Dermis blood vessel endothelial cell (primary cell): ENCODE measurements around the gene NAALADL2. TPM values are rescaled to one million over a fixed set of nuclear protein-coding genes. Genes with fewer than 3 reads are reported as not detected.
"Not testable (repeated sequence)": the region's sequence is repeated elsewhere in the genome, so short reads cannot be mapped to it uniquely, and the experiment has no call there.

Experiments
- DNase-seq: peaks from one replicate; pipeline ENCODE4 v3.0.0; 2010
- total RNA-seq: library from RNA; depleted of rRNA; stranded (reverse); fragments of >200 nt; gene quantifications from 2 replicates; pipeline ENCODE4 v1.2.3, GENCODE V29; 2014

The NAALADL2 gene
- total RNA-seq, 1 donor from 2014 or later, result 1.4 TPM

DNA sequence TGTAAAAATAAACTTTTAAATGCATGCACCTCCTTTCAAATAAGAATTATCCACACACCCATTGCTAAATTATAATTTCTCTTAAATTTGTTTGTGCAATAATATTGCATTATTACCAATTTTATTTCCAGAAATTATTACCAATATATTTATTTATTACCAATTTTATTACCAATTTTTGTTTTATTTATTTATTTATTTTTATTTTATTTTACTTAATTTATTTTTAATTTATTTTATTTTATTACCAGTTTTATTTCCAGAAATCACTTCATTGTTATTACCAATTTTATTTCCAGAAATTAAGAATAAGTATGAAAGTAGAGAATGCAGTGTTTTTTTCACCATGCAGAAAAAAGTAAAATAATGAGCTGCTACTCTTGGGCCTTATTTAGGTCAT, 525.4 kb downstream of the NAALADL2 start:
- no peak for DNase-seq

DNA sequence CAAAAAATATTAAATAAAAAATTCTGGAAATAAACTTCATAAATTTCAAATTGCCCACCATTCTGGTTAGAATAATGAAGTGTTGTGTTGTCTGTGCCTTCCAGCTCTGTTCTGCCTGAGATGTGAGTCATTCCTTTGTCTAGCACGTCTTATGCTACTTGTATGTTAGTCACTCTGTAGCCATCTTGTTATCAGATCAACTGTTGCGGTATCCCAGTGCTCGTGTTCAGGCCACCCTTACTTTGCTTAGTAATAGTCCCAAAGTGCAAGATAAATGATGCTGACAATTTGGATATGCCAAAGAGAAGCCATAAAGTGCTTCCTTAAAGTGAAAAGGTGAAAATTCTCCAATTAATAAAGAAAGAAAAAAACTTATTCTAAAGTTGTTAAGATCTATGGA, 527.5 kb downstream of the NAALADL2 start:
- no peak for DNase-seq

DNA sequence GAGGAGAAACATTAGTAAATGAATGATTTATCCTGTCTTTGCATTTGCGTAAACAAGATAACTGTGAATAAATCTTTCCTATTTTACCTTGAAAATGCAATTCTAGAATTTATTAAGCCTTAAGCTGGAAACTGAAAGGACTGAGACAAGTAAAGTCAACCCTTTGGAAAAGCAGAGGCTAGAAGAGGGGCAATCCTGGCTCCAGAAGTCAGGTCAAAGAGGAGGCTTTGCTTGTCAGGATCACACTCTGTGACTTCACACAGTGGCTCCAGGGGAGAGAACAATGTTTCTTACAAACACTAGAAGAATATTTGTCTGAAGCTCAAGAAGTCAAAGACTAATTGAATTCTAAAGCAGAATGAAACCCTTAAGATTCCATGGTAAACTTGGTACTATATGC, 530.4 kb downstream of the NAALADL2 start:
- no peak for DNase-seq

DNA sequence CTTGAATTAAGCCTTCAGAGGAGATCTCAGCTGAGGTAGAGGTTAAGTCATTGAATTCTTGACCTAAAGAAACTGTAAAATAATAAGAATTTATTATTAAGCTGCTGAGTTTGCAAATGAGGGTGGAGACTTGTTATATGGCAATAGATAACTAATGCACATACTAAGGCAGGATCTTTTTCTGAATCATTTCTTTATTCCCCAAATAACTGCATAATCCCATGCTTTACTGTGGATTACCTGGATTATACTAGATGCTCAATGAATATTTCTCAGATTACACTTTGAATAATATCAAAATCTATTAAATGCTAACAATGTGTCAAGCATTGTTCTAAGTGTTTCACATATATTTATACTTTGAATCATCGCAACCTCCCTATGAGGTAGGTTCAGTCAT, 532.5 kb downstream of the NAALADL2 start:
- DNase-seq, result no peak

DNA sequence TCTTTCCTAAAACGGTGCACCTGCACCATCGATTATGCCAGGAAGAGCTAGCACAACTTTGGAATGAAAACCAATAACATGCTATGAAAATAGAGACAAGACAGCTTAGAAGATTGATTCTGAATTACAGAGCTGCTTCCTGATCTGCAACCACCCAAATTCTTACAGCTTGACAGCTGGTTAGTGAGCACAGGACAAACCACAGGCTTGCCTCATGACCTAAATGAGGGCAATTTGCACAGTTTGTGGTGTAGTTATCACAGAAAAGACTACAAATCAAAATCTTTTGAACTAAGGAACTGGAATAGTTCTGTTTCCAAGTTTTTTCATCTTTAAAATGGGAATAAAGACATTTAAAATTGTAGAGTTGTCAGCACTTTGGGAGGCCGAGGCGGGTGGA, 533.5 kb downstream of the NAALADL2 start:
- no peak for DNase-seq

DNA sequence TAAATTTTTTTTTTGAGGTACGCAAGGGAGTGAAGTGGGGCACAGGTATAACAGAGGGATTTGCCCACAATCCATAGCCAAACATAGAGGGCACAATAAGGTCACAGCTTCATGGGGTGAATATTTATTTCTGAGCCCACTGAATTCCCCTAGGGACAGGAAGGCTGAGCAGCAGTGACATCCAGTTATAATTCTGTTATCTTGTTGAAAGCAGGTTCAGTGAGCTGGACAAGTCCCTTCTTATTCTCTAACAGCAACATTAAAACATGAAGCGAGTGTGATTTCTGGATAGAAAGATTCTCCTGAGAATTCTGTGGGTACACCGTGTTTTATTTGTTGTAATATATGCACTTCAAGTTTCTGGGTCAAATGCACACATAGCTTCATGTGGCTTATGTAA, 538.2 kb downstream of the NAALADL2 start:
- DNase-seq, result no peak

DNA sequence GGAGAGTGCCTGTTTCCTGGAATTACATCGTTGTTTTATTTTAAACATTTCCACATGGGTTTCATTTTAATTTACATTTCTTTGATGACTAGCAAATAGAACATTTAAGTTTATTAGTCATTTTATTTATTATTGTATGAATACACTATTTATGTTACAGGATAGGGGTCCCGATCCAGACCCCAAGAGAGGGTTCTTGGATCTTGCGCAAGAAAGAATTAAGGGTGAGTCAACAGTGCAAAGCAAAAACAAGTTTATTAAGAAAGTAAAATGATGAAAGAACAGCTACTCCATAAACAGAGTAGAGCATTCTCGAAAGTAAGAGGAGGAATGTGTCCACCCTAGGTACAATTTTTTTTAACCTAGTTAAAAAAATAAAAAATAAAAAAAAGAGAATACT, 539.5 kb downstream of the NAALADL2 start:
- no peak for DNase-seq

DNA sequence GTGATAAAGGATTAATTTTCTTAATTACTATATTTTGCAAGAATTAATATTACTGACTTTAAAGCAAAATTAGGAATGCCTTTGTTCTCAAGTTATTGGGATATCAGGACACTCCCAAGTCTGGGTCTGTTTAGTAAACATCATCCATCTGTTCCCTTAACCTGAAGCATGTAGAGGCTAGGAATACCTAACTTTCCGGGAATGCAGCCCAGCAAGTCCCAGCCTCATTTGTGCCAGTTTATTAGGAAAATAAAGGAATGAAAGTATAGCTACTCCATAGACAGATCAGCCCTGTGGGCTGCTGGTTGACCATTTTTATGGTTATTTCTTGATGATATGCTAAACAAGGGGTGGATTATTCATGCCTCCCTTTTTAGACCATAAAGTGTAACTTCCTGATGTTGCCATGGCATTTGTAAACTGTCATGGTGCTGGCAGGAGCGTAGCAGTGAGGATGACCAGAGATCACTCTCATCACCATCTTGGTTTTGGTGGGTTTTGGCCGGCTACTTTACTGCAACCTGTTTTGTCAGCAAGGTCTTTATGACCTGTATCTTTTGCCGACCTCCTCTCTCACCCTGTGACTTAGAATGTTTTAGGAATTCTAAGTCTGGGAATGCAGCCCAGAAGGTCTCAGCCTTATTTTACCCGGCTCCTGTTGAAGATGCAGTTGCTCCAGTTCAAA, 540.2 kb downstream of the NAALADL2 start:
- DNase-seq, result no peak

DNA sequence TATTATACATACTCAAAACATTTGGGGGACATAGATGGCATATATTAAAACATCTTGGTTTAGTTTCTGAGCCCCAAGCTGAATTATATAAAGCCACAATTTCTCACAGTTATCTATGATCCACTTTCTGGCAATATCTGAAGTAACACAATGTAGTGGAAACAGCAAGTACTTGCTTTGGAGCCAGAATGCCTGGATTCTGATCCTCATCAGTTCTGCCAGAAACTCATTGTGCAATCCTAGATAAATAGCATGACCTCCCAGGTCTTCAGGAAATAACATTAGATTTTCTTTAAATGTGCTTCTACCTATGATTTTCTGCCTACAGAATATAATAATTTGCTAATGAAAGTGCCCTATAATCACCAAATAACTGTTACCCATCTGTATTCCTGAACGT, 544.9 kb downstream of the NAALADL2 start:
- DNase-seq, result no peak

DNA sequence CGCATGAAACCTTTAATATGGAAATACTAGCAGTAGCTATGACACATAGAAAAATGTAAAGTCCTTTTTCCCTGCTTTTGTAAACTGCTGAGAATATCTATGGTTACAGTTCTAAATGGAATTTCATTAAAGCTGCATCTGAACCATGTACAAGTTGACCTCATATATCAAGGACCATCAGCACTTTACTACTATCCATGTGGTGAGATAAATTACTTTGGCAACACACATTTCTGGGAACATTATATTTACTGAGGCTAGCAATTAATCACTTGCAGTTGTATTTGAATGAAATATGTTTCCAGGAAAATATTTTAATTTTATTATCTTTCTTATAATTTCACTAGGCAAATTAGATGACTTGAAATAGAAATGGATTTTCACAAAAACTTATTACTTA, 545.5 kb downstream of the NAALADL2 start:
- DNase-seq, result no peak

DNA sequence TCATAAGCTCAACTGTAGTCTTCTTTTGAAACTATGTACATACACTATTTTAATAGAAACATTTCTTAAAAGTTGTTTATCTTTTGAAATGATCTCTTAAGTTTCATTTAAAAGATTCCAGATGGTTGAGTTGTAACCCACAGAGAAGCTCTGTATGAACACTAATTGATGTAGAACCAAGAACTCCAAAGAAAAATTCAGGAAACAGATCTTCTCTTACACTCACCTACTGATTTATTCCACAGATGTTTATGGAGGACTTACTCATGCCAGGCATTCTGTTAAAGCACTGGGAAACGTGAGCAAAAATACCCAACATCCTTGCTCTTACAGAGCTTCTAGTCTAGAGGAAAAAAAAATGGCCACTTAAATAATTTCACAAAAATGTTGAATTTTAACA, 551.1 kb downstream of the NAALADL2 start:
- no peak for DNase-seq

DNA sequence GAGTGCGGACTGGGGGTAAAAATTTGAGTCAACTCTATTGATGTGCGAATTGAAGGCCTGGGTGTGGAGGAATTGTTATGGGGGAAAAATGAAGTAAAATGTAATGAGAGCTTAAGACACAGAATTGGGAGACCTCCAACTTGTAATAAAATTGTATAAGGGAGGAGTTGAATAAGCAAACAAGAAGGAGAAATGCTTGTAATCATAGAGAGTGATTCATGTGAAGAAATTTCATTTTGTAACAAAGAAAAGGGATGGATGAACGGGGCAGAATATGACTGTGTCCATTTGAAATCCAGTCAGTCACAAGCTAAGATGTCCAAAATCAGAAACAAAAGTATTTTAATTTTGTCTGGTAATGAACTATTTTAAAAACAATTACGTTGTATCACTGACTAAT, 552.3 kb downstream of the NAALADL2 start:
- no peak for DNase-seq

DNA sequence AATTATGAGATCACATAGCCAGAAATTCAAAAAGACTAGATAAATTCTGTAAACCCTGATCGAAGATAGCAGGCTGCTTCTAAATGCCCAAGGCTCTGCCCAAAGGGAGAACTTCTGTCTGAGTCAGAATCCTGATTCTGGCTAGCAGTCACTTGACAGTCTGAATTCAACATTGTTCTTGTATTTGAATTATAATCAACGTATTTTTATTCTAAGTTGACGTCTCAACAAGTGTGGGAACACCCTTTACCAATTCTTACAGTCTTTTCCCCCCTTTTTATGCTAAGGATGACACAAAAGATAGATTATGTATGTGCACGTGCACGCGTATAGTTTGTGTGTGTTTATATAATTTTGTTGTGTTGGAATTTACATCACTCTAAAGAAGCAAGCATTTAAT, 552.8 kb downstream of the NAALADL2 start:
- DNase-seq, result no peak

DNA sequence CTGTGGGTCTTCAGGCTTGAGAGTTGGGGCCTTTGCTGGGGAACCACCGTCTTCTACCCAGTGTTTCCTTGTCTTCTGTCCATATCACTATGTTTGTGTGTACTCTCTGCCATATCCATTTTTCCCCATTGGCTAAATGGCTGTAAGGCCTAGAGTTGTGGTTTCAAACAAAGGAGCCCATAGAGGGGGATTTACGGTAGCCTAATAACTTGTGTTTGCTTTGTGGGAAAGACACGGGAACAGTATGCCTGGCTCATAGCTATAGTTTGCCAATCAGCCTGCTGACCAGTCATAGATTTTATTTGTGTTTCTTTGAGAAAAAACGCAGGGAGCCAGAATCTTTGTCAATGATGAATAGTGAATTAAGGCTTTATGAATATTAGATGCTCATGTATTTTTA, 554.8 kb downstream of the NAALADL2 start:
- no peak for DNase-seq

DNA sequence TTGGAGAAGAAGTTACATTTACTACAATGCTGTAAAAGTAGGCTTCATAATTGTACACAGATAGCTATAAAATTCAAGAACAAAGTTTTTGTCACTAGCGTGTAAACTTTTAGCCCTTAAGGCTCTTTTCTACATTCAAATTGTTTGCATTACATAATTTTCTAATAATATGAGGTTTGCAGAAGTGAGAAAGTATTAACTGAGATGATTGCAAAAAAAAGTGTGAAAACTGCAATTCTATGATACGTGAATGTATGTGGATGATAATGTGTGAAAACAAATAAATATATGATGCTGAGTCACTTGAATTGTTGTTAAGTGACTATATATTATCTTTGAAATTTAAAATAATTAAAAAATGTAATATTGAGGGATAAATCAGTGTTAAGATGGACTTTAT, 557.5 kb downstream of the NAALADL2 start:
- DNase-seq, result no peak

DNA sequence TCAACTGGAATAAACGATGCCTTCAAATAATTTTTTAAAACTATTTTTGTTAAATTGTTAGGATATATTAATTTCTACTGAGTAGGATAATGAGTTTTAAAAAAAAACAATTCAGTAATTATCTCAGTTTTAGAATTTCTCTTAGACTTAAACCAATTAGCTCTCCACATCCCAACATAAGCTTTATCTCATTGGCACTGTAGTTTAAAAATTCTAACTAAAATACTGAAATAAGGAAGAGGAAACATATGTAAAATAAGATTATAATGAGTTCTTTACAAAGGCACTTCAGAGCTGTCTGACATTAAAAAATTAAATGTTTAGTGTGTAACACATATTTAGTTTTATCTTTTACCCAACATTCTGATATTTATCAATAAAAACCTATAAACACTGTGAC, 558.3 kb downstream of the NAALADL2 start:
- DNase-seq, result no peak

DNA sequence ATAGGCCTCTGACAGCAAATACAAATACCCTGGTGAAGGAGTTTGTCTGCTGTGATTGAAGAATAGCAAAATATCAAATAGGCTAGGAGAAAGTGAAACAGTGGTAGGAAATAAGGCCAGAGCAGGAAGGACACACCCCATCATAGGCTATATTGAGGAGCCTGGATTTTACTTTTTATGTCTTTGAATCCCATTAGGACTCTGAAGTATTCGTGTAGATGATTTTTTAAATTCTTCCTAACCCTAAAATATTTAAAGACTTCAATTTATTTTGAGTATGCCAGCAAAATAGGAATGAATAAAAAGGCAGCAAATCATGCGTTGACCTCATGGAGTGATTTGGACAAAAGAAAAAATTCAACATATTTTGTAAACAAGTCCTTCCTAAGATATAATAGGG, 562.8 kb downstream of the NAALADL2 start:
- DNase-seq, result no peak

DNA sequence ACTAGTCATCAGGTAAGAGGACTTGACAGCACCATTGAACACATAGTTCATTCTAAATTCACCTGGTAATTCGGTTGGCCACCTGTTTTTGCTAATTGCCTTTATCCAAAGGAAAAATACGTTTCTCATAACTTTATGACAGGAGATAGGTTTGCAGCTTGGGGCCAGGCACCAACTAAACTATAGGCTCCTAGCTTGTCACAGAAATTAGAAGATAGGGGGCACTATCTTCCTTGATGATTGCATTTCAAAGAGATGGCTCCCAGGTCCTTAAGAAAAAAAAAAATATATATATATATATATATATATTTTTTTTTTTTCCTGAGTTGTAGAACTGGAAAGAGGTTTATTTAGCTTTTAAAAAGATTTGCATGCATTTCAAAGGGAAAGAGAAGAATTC, 563.6 kb downstream of the NAALADL2 start:
- DNase-seq, result no peak

DNA sequence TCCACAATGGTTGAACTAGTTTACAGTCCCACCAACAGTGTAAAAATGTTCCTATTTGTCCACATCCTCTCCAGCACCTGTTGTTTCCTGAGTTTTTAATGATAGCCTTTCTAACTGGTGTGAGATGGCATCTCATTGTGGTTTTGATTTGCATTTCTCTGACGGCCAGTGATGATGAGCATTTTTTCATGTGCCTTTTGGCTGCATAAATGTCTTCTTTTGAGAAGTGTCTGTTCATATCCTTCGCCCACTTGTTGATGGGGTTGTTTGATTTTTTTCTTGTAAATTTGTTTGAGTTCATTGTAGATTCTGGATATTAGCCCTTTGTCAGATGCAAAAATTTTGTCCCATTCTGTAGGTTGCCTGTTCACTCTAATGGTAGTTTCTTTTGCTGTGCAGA, 564.7 kb downstream of the NAALADL2 start:
- not testable (repeated sequence) for DNase-seq

DNA sequence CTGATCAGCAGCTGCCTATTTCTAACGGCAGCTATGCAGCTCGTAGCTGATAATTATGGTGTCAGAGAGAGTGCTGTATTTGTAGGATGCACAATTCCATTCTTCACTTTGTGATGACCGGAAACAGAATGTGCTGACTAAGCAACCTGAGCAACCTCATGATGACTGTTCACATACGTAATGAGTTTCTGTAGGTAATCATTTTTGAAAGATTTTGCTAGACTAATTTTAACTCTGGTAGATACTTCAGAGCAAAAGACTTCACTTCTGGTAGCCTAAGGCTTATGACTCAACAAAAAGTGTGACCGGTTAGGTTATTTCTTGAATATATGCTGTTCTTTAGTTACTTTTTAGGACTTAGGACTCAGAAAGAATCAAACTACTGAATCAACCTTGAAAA, 567.7 kb downstream of the NAALADL2 start:
- DNase-seq, result no peak

DNA sequence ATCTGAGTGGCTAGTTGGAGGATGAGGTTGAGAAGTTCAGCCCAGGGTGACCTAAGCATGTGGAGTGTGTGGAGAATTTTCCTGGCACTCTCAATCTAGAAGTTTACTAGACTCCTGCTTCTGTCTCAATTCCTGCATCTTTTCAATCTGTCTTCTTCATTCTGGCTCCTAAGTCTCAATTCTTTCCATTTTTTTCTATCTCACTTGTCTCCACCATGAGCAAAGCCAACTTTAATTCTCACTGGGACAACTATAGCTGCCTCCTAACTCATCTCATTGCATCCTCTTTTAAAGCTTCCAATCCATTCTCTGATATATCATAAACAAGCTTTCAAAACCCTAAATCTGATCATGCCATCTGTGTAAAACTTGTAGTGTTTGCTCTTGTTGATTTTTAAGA, 569.3 kb downstream of the NAALADL2 start:
- DNase-seq, result no peak

DNA sequence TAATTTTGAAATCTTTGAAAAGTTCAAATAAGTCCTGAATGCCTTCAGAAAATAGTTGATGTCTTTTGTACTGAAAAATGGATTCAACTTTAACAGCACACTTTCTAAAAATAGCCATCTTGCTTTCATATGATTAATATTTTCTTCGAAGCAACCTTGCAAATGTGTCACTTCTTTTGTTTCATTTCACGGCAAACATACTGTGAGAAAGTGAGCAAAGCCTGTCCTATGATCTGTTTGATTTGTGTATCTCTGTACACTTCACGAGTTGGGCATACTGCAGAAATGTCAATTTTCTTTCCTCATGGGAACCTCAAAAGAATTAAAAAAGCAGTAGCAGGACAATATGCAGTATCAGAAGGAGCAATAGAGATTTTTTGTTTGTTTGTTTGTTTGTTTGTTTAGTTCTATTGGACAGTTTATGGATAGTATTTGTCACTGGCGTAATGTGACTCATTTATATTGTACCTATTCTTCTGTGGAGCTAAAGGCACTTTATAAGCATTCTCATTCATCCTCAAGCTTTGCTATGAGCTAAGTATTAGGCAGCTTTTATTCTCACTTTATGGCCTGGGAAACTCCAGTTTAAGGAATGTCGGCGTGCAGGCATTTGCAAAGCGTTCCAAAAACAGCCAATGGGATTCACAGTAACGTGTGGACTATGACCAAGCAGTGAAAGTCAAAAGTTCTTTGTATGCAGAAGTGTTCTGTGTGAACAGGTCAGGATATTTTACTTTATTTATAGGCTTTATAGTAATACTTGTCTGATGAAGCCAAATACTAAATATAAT, 572.0 kb downstream of the NAALADL2 start:
- no peak for DNase-seq

DNA sequence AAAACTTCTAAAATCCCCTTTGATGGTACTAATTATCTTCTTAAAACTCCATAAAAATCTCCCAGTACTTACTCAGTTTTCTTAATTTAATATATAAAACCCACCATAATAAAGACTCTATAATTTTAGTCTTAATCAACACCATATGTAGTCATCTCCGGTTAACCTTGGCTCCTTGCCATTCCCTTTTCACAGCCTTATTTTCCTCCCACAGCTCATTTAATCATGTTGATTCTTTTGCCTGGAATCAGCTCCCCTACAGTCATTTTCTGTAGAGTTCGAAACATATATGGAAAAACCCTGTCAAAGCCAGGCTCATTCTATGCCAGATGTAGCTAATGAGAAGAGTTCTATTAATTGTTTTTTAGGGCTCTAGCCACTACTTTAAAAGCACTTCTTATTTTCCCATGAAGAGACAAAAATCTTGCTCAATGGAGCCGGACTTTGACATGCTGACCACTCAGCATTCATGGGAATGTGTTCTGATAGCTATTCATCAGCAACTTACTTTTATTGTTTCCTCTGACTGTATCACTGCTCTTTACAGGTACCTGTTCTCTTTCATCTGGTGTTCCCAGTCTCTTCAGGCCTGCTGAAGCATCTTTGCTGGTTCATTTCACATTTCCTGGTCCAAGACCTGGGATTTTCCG, 573.4 kb downstream of the NAALADL2 start:
- DNase-seq, result no peak
